ENCODE data around the gene PLAAT4. TPM values are rescaled to one million over a fixed set of nuclear protein-coding genes. Genes with fewer than 3 reads are reported as not detected.
"Not testable (repeated sequence)": the region's sequence is repeated elsewhere in the genome, so short reads cannot be mapped to it uniquely, and the experiment has no call there.

PLAAT4 gene
- total and polyA plus RNA-seq, 2 donors from 2014 or later = 111 to 579 TPM

DNA sequence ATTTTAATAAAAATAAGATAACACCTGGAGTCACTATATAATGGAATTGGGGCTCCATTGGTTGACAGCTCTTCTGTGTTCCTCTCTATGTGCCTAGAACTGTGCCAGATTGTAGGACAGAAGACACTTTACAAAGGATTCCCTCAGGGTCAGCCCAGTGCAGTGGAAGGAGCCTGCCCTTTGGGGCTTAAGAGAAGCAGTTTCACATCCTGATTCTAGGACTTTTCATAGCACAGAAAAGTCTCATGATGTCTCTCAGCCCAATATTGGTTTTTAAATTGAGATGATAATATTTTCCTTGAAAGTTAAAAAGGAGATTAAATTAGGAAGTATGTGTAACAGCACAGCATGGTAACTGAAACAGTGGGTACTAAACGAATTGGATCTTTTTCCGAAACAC is 7.1 kb downstream of the PLAAT4 start:
- Histone ChIP-seq H3K27ac (ENCODE audit: low read depth in 2 of 2, low read length in 2 of 2) (no peak overlapping the region), H3K36me3 (ENCODE audit: control insufficient read depth in 2 of 3, insufficient read depth in 3 of 3, low read length in 3 of 3) (peaks cover 0 to 3% (median 0%) of the 10 kb centered on the region in 3 donors)

DNA sequence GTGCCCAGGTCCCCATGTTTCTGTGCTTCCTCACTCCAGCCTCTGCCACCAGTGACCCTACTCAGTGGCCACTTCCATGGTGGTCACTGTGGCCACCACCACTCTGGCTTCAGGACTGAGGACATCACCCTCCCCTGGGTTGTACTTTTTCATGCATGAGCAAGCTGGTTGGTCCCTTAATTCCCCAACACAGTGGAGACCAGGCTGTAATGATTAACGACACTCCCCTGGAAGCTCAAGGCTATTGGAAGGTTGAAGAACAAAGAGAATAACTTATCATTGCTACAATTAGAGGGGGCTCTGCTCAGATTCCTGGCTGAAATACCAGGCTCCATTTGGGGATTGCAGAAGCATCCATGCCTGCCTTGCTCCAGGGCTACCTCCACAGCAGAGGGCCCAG is 10.5 kb downstream of the PLAAT4 start:
- H3K27ac ChIP-seq (ENCODE audit: low read depth in 2 of 2, low read length in 2 of 2) = no peak overlapping the region
- no peaks in the 10 kb centered on the region for H3K27me3 ChIP-seq (ENCODE audit: control insufficient read depth, insufficient read depth, low read length)
- H3K9me3 ChIP-seq (ENCODE audit: control insufficient read depth in 2 of 3, insufficient read depth in 1 of 3, low read length in 3 of 3) = no peaks in the 10 kb centered on the region
- DNase-seq (peak in 2 of 5 donors; percentile 51 to 66), FAIRE-seq (no peak)
- H3K4me3 ChIP-seq (ENCODE audit: low read length in 3 of 3) = no peak overlapping the region
- H3K36me3 ChIP-seq (ENCODE audit: control insufficient read depth in 2 of 3, insufficient read depth in 3 of 3, low read length in 3 of 3) = no peaks in the 10 kb centered on the region
- intact Hi-C loops (cut with DNase I) = no loop called here
- peaks cover 0 to 4% (median 0%) of the 10 kb centered on the region in 3 donors for H3K4me1 ChIP-seq (ENCODE audit: control insufficient read depth in 2 of 3, insufficient read depth in 2 of 3, low read depth in 1 of 3, low read length in 3 of 3)
- no peak overlapping the region for H3K9ac ChIP-seq (ENCODE audit: low read length in 3 of 3)
- no peak for TF ChIP-seq CTCF (IDR thresholded peaks at IDR 0.05; ENCODE audit: borderline replicate concordance, extremely low read depth, insufficient read depth)

More for the DNA sequence above, 7.1 kb downstream of the PLAAT4 start:
- intact Hi-C loops (cut with DNase I) = no loop called here
- Histone ChIP-seq H3K27me3 (ENCODE audit: control insufficient read depth, insufficient read depth, low read length) (no peaks in the 10 kb centered on the region), H3K4me3 (ENCODE audit: low read length in 3 of 3) (no peak overlapping the region), H3K9me3 (ENCODE audit: control insufficient read depth in 2 of 3, insufficient read depth in 1 of 3, low read length in 3 of 3) (no peaks in the 10 kb centered on the region), H3K9ac (ENCODE audit: low read length in 3 of 3) (no peak overlapping the region), H3K4me1 (ENCODE audit: control insufficient read depth in 2 of 3, insufficient read depth in 2 of 3, low read depth in 1 of 3, low read length in 3 of 3) (peaks cover 0 to 10% (median 5%) of the 10 kb centered on the region in 3 donors)
- TF ChIP-seq CTCF (IDR thresholded peaks at IDR 0.05; ENCODE audit: borderline replicate concordance, extremely low read depth, insufficient read depth) = no peak
- no peak for FAIRE-seq
- no peak for DNase-seq

DNA sequence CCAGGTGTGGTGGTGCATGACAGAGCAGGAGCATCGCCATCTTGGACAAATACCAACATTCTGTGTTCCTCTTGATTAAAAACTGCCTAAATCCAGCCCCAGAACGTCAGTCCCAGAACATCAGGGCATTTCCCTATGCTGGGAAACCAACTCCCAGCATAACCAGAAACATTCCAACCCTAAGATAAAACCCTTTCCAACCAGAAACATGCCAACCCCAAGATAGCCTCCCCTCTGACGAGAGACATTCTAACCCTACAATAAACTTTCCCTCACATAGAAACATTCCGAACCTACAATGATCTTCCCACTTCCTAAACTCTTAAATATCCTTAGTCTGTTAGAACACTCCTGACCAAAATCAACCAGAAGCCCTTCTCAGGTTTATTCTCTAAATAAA is 11.6 kb downstream of the PLAAT4 start:
- peaks cover 0 to 4% (median 0%) of the 10 kb centered on the region in 3 donors for H3K4me1 ChIP-seq (ENCODE audit: control insufficient read depth in 2 of 3, insufficient read depth in 2 of 3, low read depth in 1 of 3, low read length in 3 of 3)
- FAIRE-seq (no peak), DNase-seq (no peak)
- no peaks in the 10 kb centered on the region for H3K27me3 ChIP-seq (ENCODE audit: control insufficient read depth, insufficient read depth, low read length)
- H3K36me3 ChIP-seq (ENCODE audit: control insufficient read depth in 2 of 3, insufficient read depth in 3 of 3, low read length in 3 of 3) = no peaks in the 10 kb centered on the region
- no peak overlapping the region for H3K4me3 ChIP-seq (ENCODE audit: low read length in 3 of 3)
- intact Hi-C loops (cut with DNase I) = no loop called here
- H3K9me3 ChIP-seq (ENCODE audit: control insufficient read depth in 2 of 3, insufficient read depth in 1 of 3, low read length in 3 of 3) = no peaks in the 10 kb centered on the region
- no peak for TF ChIP-seq CTCF (IDR thresholded peaks at IDR 0.05; ENCODE audit: borderline replicate concordance, extremely low read depth, insufficient read depth)
- no peak overlapping the region for H3K27ac ChIP-seq (ENCODE audit: low read depth in 2 of 2, low read length in 2 of 2)
- H3K9ac ChIP-seq (ENCODE audit: low read length in 3 of 3) = no peak overlapping the region

- Histone ChIP-seq H3K9ac (ENCODE audit: low read length in 3 of 3) (no peak overlapping the region), H3K36me3 (ENCODE audit: control insufficient read depth in 2 of 3, insufficient read depth in 3 of 3, low read length in 3 of 3) (no peaks in the 10 kb centered on the region), H3K4me1 (ENCODE audit: control insufficient read depth in 2 of 3, insufficient read depth in 2 of 3, low read depth in 1 of 3, low read length in 3 of 3) (peaks cover 0 to 4% (median 0%) of the 10 kb centered on the region in 3 donors), H3K4me3 (ENCODE audit: low read length in 3 of 3) (no peak overlapping the region), H3K27ac (ENCODE audit: low read depth in 2 of 2, low read length in 2 of 2) (no peak overlapping the region), H3K27me3 (ENCODE audit: control insufficient read depth, insufficient read depth, low read length) (no peaks in the 10 kb centered on the region), H3K9me3 (ENCODE audit: control insufficient read depth in 2 of 3, insufficient read depth in 1 of 3, low read length in 3 of 3) (no peaks in the 10 kb centered on the region)
- DNase-seq (no peak), FAIRE-seq (no peak)
- intact Hi-C loops (cut with DNase I) = no loop called here
- TF ChIP-seq CTCF (IDR thresholded peaks at IDR 0.05; ENCODE audit: borderline replicate concordance, extremely low read depth, insufficient read depth) = no peak
Measured at GRCh38 chr11:63549411-63549810, 12.8 kb downstream of the PLAAT4 start.

- H3K9me3 ChIP-seq (ENCODE audit: control insufficient read depth in 2 of 3, insufficient read depth in 1 of 3, low read length in 3 of 3); intact Hi-C loops (cut with DNase I); DNase-seq; H3K27me3 ChIP-seq (ENCODE audit: control insufficient read depth, insufficient read depth, low read length); H3K4me1 ChIP-seq (ENCODE audit: control insufficient read depth in 2 of 3, insufficient read depth in 2 of 3, low read depth in 1 of 3, low read length in 3 of 3); H3K9ac ChIP-seq (ENCODE audit: low read length in 3 of 3); H3K36me3 ChIP-seq (ENCODE audit: control insufficient read depth in 2 of 3, insufficient read depth in 3 of 3, low read length in 3 of 3); FAIRE-seq; H3K4me3 ChIP-seq (ENCODE audit: low read length in 3 of 3); H3K27ac ChIP-seq (ENCODE audit: low read depth in 2 of 2, low read length in 2 of 2): not testable (repeated sequence)
Measured at GRCh38 chr11:63550156-63550700, 13.6 kb downstream of the PLAAT4 start.

Data from kidney (tissue), 14 donors.